ENCODE data around the gene S100B. TPM values are rescaled to one million over a fixed set of nuclear protein-coding genes. Genes with fewer than 3 reads are reported as not detected.

S100B gene
- total RNA-seq, 2 experiments from 2014 or later: not detected

DNA sequence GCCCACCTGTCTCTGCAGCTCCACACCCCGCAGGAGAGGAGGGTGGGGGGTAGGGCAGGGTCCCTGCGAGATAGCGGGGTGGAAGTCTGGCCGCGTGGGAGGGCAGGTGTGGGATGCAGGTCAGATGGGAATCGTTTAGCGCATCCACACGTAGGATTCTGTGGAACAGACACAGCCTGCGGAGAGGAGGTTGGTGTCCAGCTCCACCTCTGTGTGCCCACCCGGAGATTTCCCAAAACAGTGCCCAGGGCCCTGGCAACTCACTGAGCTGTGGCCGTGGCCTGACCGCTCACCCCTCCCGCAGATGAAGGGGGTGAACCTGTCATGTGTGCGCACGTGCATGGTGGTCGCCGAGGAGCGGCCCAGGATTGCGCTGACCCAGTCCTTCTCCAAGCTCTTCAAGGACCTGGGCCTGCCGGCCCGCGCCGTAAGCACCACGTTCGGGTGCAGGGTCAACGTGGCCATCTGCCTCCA lies 46.9 kb downstream of the S100B start:
- H3K4me3 Mint-ChIP-seq: no peak overlapping the region
- ATAC-seq: no peak
- H3K4me1 Mint-ChIP-seq: peaks cover 74% of the 10 kb centered on the region
- no peak overlapping the region for H3K27ac Mint-ChIP-seq
- no peak for DNase-seq
- H3K9me3 Mint-ChIP-seq (ENCODE audit: low read depth): no peaks in the 10 kb centered on the region
- H3K27me3 Mint-ChIP-seq: no peaks in the 10 kb centered on the region
- intact Hi-C loops (cut with DNase I, micrococcal nuclease): loop anchor here in 1 of 2 experiments (5.0 kb wide), 1 partner anchor 101 kb away; the partner anchor contains the start of gene DIP2A
- H3K36me3 Mint-ChIP-seq (ENCODE audit: low read depth): peaks cover 42% of the 10 kb centered on the region
- POLR2A ChIA-PET: no interaction called here
- CTCF ChIA-PET: interaction anchor here (1.8 kb wide), 1 partner anchor 14 kb away, joined by 4 read pairs; no protein-coding TSS in a partner anchor

GRCh38 chr21:46557469-46557868 lies 47.4 kb downstream of the S100B start:
- intact Hi-C loops (cut with DNase I, micrococcal nuclease): loop anchor here in 1 of 2 experiments (5.0 kb wide), 1 partner anchor 100 kb away; the partner anchor contains the start of gene DIP2A
- no peak for DNase-seq
- CTCF ChIA-PET: no interaction called here
- H3K36me3 Mint-ChIP-seq (ENCODE audit: low read depth): peaks cover 37% of the 10 kb centered on the region
- H3K27me3 Mint-ChIP-seq: no peaks in the 10 kb centered on the region
- ATAC-seq: no peak
- H3K27ac Mint-ChIP-seq: no peak overlapping the region
- POLR2A ChIA-PET: no interaction called here
- peaks cover 74% of the 10 kb centered on the region for H3K4me1 Mint-ChIP-seq
- no peak overlapping the region for H3K4me3 Mint-ChIP-seq
- no peaks in the 10 kb centered on the region for H3K9me3 Mint-ChIP-seq (ENCODE audit: low read depth)

DNA sequence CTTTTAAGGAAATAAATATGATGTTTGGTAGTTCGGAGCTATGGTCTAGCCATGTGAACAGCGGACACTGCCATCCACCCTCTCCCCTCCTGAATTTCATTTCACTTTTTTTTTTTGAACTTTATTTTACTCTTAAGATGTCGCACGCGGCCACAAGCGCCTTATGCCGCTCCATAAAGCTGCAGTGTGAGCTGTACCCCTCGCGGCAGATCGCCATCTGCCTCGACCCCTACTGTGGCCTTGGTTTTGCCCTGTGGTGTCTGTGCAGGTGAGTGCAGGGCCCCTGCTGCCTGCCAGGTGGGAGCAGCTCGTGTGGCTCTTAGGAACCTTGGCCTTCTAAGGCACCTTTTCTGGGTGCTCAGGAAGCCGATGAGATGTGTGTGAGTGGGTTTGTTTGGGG lies 48.1 kb downstream of the S100B start:
- CTCF ChIA-PET: no interaction called here
- H3K27me3 Mint-ChIP-seq: no peaks in the 10 kb centered on the region
- peaks cover 33% of the 10 kb centered on the region for H3K36me3 Mint-ChIP-seq (ENCODE audit: low read depth)
- peaks cover 74% of the 10 kb centered on the region for H3K4me1 Mint-ChIP-seq
- intact Hi-C loops (cut with DNase I, micrococcal nuclease): loop anchor here in 1 of 2 experiments (5.0 kb wide), 1 partner anchor 100 kb away; the partner anchor contains the start of gene DIP2A
- ATAC-seq (no peak), DNase-seq (no peak)
- no peaks in the 10 kb centered on the region for H3K9me3 Mint-ChIP-seq (ENCODE audit: low read depth)
- no peak overlapping the region for H3K27ac Mint-ChIP-seq
- no peak overlapping the region for H3K4me3 Mint-ChIP-seq
- POLR2A ChIA-PET: no interaction called here

DNA sequence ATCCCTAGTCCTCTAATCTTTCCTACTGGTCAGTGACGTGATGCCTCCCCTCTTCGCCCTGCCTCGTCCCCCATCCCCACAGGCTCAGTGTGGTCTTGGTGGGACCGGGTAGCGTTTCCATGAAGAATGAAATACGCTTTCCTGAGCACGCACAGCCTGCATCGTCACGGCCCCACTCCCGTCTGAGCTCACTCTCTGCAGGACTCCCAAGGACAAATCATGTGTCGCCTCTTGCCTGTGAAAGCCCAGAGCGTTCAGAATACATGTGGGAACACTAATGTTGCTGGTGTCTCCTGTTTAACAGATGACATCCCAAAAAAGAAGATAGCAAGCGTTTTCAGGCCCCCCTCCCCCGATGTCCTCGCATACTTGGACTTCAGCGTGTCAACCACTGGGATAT lies 49.2 kb downstream of the S100B start:
- POLR2A ChIA-PET: no interaction called here
- CTCF ChIA-PET: no interaction called here
- intact Hi-C loops (cut with DNase I, micrococcal nuclease): loop anchor here in 1 of 2 experiments (5.0 kb wide), 1 partner anchor 98 kb away; the partner anchor contains the start of gene DIP2A
- ATAC-seq (no peak), DNase-seq (no peak)
- Mint-ChIP-seq H3K27me3 (no peaks in the 10 kb centered on the region), H3K4me3 (no peak overlapping the region), H3K27ac (no peak overlapping the region), H3K4me1 (peaks cover 74% of the 10 kb centered on the region), H3K9me3 (ENCODE audit: low read depth) (no peaks in the 10 kb centered on the region), H3K36me3 (ENCODE audit: low read depth) (peaks cover 21% of the 10 kb centered on the region)

GRCh38 chr21:46555225-46555617 lies 49.7 kb downstream of the S100B start:
- DNase-seq (no peak), ATAC-seq (no peak)
- Mint-ChIP-seq H3K36me3 (ENCODE audit: low read depth) (peaks cover 21% of the 10 kb centered on the region), H3K9me3 (ENCODE audit: low read depth) (no peaks in the 10 kb centered on the region), H3K27ac (no peak overlapping the region), H3K4me3 (no peak overlapping the region), H3K4me1 (peaks cover 74% of the 10 kb centered on the region), H3K27me3 (no peaks in the 10 kb centered on the region)
- POLR2A ChIA-PET: no interaction called here
- CTCF ChIA-PET: no interaction called here
- intact Hi-C loops (cut with DNase I, micrococcal nuclease): loop anchor here in 1 of 2 experiments (5.0 kb wide), 1 partner anchor 98 kb away; the partner anchor contains the start of gene DIP2A

- no peak for DNase-seq
- intact Hi-C loops (cut with DNase I, micrococcal nuclease): loop anchor here in 1 of 2 experiments (5.0 kb wide), 1 partner anchor 97 kb away; the partner anchor contains the start of gene DIP2A
- Mint-ChIP-seq H3K27me3 (no peaks in the 10 kb centered on the region), H3K4me3 (no peak overlapping the region), H3K27ac (no peak overlapping the region), H3K9me3 (ENCODE audit: low read depth) (no peaks in the 10 kb centered on the region), H3K4me1 (peaks cover 71% of the 10 kb centered on the region), H3K36me3 (ENCODE audit: low read depth) (peaks cover 18% of the 10 kb centered on the region)
- no peak for ATAC-seq
- ChIA-PET POLR2A (no interaction called here), CTCF (interaction anchor here (0.7 kb wide), 1 partner anchor 429 kb away, joined by 3 read pairs; no protein-coding TSS in a partner anchor)
Observed at GRCh38 chr21:46554431-46555224, 50.3 kb downstream of the S100B start.

GRCh38 chr21:46553993-46554392 lies 50.9 kb downstream of the S100B start:
- Mint-ChIP-seq H3K4me1 (peaks cover 65% of the 10 kb centered on the region), H3K4me3 (no peak overlapping the region), H3K27ac (no peak overlapping the region), H3K36me3 (ENCODE audit: low read depth) (peaks cover 19% of the 10 kb centered on the region), H3K27me3 (no peaks in the 10 kb centered on the region), H3K9me3 (ENCODE audit: low read depth) (no peaks in the 10 kb centered on the region)
- ATAC-seq: no peak
- ChIA-PET CTCF (interaction anchor here (0.7 kb wide), 1 partner anchor 429 kb away, joined by 3 read pairs; no protein-coding TSS in a partner anchor), POLR2A (no interaction called here)
- intact Hi-C loops (cut with DNase I, micrococcal nuclease): no loop called here
- DNase-seq: no peak

DNA sequence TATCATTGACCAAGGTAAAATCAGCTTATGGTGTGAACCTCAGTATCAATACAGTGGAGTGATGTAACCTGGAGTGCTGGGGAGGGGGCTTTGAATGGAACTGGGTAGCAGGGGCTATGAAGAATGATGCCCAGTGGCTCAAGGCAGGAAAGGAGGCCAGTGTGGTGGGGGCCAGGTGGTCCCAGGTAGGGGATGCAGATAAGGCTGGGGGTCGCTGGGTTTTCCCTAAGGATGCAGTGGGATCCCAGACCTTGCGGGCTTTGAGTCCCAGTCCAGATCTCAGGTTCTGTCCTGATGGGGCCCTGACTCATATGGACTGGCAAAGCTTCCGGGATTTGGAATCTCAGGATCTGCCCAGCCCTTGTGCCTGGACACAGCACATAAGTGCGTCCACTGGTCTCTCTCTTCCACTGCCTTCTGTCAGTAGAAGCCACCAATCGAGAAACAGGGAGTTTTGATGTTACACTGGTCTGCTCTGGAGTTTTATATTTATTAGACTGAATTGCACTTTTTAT lies 52.0 kb downstream of the S100B start:
- H3K27me3 Mint-ChIP-seq: no peaks in the 10 kb centered on the region
- H3K4me3 Mint-ChIP-seq: no peak overlapping the region
- peak overlapping the region; percentile 77 for H3K27ac Mint-ChIP-seq
- DNase-seq (no peak), ATAC-seq (no peak)
- ChIA-PET POLR2A (no interaction called here), CTCF (interaction anchor here (0.7 to 2.7 kb wide), 7 partner anchors 21 to 93 kb away, joined by 3 to 14 read pairs (median 4); no protein-coding TSS in a partner anchor)
- intact Hi-C loops (cut with DNase I, micrococcal nuclease): no loop called here
- H3K9me3 Mint-ChIP-seq (ENCODE audit: low read depth): no peaks in the 10 kb centered on the region
- peaks cover 62% of the 10 kb centered on the region for H3K4me1 Mint-ChIP-seq
- H3K36me3 Mint-ChIP-seq (ENCODE audit: low read depth): peaks cover 26% of the 10 kb centered on the region

DNA sequence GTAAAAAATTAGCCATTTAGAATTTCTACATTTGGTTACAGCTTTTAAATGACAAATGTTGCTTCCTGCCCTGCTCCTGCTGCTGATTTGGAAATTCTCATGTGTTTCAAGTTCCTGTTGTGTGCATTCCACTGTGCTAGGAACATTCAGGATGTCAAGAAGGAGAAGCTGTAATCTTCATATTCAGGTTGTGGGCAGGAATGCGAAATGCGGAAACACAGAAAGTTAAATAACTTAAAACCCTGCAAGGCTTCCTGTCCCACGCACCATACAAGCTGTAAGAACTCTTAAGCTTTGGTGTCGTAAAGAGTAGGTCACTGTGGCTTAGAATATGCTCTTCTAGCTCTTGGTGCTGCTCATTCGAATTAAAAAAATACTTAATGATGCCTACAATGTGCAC lies 52.6 kb downstream of the S100B start:
- Mint-ChIP-seq H3K4me3 (peak overlapping the region; percentile 24), H3K9me3 (ENCODE audit: low read depth) (no peaks in the 10 kb centered on the region), H3K4me1 (peaks cover 58% of the 10 kb centered on the region), H3K27me3 (no peaks in the 10 kb centered on the region), H3K27ac (peak overlapping the region; percentile 77), H3K36me3 (ENCODE audit: low read depth) (peaks cover 29% of the 10 kb centered on the region)
- ATAC-seq: peak; percentile 23
- ChIA-PET POLR2A (no interaction called here), CTCF (interaction anchor here (0.7 to 2.7 kb wide), 11 partner anchors 10 to 268 kb away, joined by 3 to 14 read pairs (median 4); no protein-coding TSS in a partner anchor)
- intact Hi-C loops (cut with DNase I, micrococcal nuclease): no loop called here
- DNase-seq: no peak

GRCh38 chr21:46551636-46552241 lies 53.1 kb downstream of the S100B start:
- peak; percentile 75 for ATAC-seq
- Mint-ChIP-seq H3K4me1 (peaks cover 58% of the 10 kb centered on the region), H3K27me3 (no peaks in the 10 kb centered on the region), H3K9me3 (ENCODE audit: low read depth) (no peaks in the 10 kb centered on the region), H3K36me3 (ENCODE audit: low read depth) (peaks cover 31% of the 10 kb centered on the region), H3K4me3 (peak overlapping the region; percentile 55), H3K27ac (peak overlapping the region; percentile 87)
- DNase-seq: peak; percentile 66
- ChIA-PET CTCF (interaction anchor here (0.7 to 2.7 kb wide), 12 partner anchors 8 to 267 kb away, joined by 3 to 14 read pairs (median 4); no protein-coding TSS in a partner anchor), POLR2A (no interaction called here)
- intact Hi-C loops (cut with DNase I, micrococcal nuclease): no loop called here

All from activated CD4-positive, alpha-beta T cell treated with anti-CD3 and anti-CD28 coated beads for 36 hours (primary cell).